Measurements from ENCODE around the gene HAUS5. TPM values are rescaled to one million over a fixed set of nuclear protein-coding genes. Genes with fewer than 3 reads are reported as not detected.

HAUS5 gene
- total RNA-seq, 5 donors from 2014 or later (not counting 1 experiment from before 2014, with no cell fraction given), result 25.5 to 34.1 (median 29.3) TPM

DNA sequence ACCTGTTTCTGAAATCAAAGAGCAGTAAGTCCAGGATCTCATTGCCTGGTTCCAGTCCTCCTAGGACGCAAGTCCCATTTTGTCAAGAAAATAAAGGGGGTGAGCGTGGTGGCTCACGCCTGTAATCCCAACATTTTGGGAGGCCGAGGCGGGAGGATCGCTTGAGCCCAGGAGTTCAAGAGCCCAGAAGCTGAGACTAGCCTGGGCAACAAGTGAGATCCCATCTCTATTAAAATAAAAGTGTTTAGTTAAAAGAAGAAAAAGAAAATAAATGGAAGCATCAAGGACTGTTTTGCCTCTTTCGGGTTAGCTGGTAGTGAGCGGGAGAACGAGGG, 344 bp upstream of the HAUS5 start:
- ATAC-seq (replicated peaks in 1 of 4) (no peak), DNase-seq (peak in 1 of 35 experiments; percentile 22)
- peaks cover 10% of the 10 kb centered on the region for H3K36me3 Mint-ChIP-seq
- Histone ChIP-seq H3K27ac (ENCODE audit: low read length) (peak overlapping the region; percentile 3), H3K4me3 (ENCODE audit: control insufficient read depth in 1 of 2, extremely low read depth in 1 of 2, low read length in 1 of 2) (peak overlapping the region; percentile 36 to 80), H3K4me1 (ENCODE audit: control insufficient read depth in 1 of 2, extremely low read depth in 1 of 2, insufficient read depth in 2 of 2, low read length in 2 of 2) (peaks cover 13 to 37% of the 10 kb centered on the region in 2 experiments), H3K27me3 (replicated peaks in 1 of 2; ENCODE audit: control insufficient read depth in 2 of 2, extremely low read depth in 1 of 2, insufficient read depth in 2 of 2, low read length in 1 of 2) (no peaks in the 10 kb centered on the region), H3K36me3 (ENCODE audit: control insufficient read depth in 2 of 2, extremely low read depth in 1 of 2, insufficient read depth in 1 of 2, low read length in 1 of 2) (peaks cover 1 to 4% of the 10 kb centered on the region in 2 donors), H3K9me3 (no peaks in the 10 kb centered on the region)
- peaks cover 29 to 47% (median 36%) of the 10 kb centered on the region in 3 donors for H3K4me1 Mint-ChIP-seq
- peak overlapping the region; percentile 85 to 86 for H3K27ac Mint-ChIP-seq
- 45% methylated on average over 8 of the region's 9 CpGs for whole genome bisulfite sequencing (ENCODE audit: insufficient coverage)
- ChIA-PET POLR2A (interaction anchor here in 1 of 2 donors (1.3 kb wide), 1 partner anchor 36 kb away, joined by 4 read pairs; the partner anchor contains the start of gene COX6B1), CTCF (interaction anchor here in 1 of 2 donors (1.0 kb wide), 1 partner anchor 36 kb away, joined by 7 read pairs; the partner anchor contains the start of gene COX6B1)
- peaks cover 6 to 10% (median 7%) of the 10 kb centered on the region in 3 donors for H3K9me3 Mint-ChIP-seq
- H3K27me3 Mint-ChIP-seq, result no peaks in the 10 kb centered on the region
- peak overlapping the region; percentile 83 to 88 (median 85) for H3K4me3 Mint-ChIP-seq

DNA sequence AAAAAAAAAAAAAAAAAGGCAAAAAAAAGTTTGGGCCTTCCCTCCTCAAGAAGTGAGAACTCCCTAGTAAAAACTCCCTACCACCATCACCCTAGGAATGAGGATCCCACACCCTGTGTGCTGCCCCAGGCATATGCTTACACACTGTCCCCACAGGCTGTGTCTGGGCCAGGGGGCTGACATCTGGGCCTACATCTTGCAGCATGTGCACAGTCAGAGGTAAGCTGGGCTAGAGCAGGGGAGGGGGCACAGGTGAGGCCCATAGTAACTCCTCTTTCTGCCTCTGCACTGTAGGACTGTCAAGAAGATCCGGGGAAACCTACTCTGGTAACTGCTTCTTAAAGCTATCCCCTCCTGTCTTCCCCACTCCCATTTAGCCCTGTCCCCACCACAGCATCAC, 1.0 kb downstream of the HAUS5 start:
- Histone ChIP-seq H3K27me3 (replicated peaks in 1 of 2; ENCODE audit: control insufficient read depth in 2 of 2, extremely low read depth in 1 of 2, insufficient read depth in 2 of 2, low read length in 1 of 2) (no peaks in the 10 kb centered on the region), H3K4me1 (ENCODE audit: control insufficient read depth in 1 of 2, extremely low read depth in 1 of 2, insufficient read depth in 2 of 2, low read length in 2 of 2) (peaks cover 13 to 37% of the 10 kb centered on the region in 2 experiments), H3K9me3 (no peaks in the 10 kb centered on the region), H3K36me3 (ENCODE audit: control insufficient read depth in 2 of 2, extremely low read depth in 1 of 2, insufficient read depth in 1 of 2, low read length in 1 of 2) (peaks cover 6 to 7% of the 10 kb centered on the region in 2 donors), H3K27ac (ENCODE audit: low read length) (peak overlapping the region; percentile 67), H3K4me3 (ENCODE audit: control insufficient read depth in 1 of 2, extremely low read depth in 1 of 2, low read length in 1 of 2) (no peak overlapping the region)
- peak overlapping the region; percentile 83 to 88 (median 85) for H3K4me3 Mint-ChIP-seq
- CTCF ChIA-PET, result interaction anchor here in 1 of 2 donors (0.6 to 0.7 kb wide), 2 partner anchors 11 to 1757 kb away, joined by 3 read pairs; partner anchors contain the start of gene ZNF527
- 100% methylated on average over 1 of the region's 1 CpG for WGBS (ENCODE audit: insufficient coverage)
- H3K4me1 Mint-ChIP-seq, result peaks cover 26 to 42% (median 32%) of the 10 kb centered on the region in 3 donors
- ATAC-seq (replicated peaks in 1 of 4) (no peak), DNase-seq (no peak)
- no peaks in the 10 kb centered on the region for H3K27me3 Mint-ChIP-seq
- POLR2A ChIA-PET, result interaction anchor here in 1 of 2 donors (0.7 to 1.3 kb wide), 2 partner anchors 35 to 879 kb away, joined by 4 to 8 read pairs; partner anchors contain the start of gene COX6B1
- peaks cover 10% of the 10 kb centered on the region for H3K36me3 Mint-ChIP-seq
- H3K9me3 Mint-ChIP-seq, result peaks cover under 1 to 2% (median 1%) of the 10 kb centered on the region in 3 donors
- no peak overlapping the region for H3K27ac Mint-ChIP-seq

DNA sequence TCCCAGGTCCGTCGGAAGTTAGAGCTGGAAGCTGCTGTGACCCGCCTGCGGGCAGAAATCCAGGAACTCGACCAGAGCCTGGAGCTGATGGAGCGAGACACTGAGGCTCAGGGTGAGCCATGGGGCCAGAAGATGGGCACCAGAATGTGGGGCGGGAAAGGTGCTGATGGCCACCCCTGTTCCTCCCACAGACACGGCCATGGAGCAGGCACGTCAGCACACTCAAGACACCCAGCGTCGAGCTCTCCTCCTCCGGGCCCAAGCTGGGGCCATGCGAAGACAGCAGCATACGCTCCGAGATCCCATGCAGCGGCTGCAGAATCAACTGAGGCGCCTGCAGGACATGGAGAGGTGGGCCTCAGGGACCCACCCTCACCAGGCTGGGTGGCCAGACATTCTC, 2.5 kb downstream of the HAUS5 start:
- H3K9me3 Mint-ChIP-seq, result no peaks in the 10 kb centered on the region
- DNase-seq (no peak), ATAC-seq (replicated peaks in 1 of 4) (no peak)
- no peak overlapping the region for H3K27ac ChIP-seq (ENCODE audit: low read length)
- 96% methylated on average over 17 of the region's 17 CpGs for WGBS (ENCODE audit: insufficient coverage)
- ChIA-PET POLR2A (no interaction called here), CTCF (no interaction called here)
- no peak overlapping the region for H3K4me3 ChIP-seq (ENCODE audit: control insufficient read depth in 1 of 2, extremely low read depth in 1 of 2, low read length in 1 of 2)
- no peak overlapping the region for H3K27ac Mint-ChIP-seq
- H3K4me3 Mint-ChIP-seq, result no peak overlapping the region
- H3K36me3 ChIP-seq (ENCODE audit: control insufficient read depth in 2 of 2, extremely low read depth in 1 of 2, insufficient read depth in 1 of 2, low read length in 1 of 2), result peaks cover 6 to 7% of the 10 kb centered on the region in 2 donors
- no peaks in the 10 kb centered on the region for H3K9me3 ChIP-seq
- H3K4me1 ChIP-seq (ENCODE audit: control insufficient read depth in 1 of 2, extremely low read depth in 1 of 2, insufficient read depth in 2 of 2, low read length in 2 of 2), result peaks cover 6 to 28% of the 10 kb centered on the region in 2 experiments
- H3K4me1 Mint-ChIP-seq, result peaks cover 14 to 31% (median 21%) of the 10 kb centered on the region in 3 donors
- peaks cover 10% of the 10 kb centered on the region for H3K36me3 Mint-ChIP-seq
- H3K27me3 ChIP-seq (replicated peaks in 1 of 2; ENCODE audit: control insufficient read depth in 2 of 2, extremely low read depth in 1 of 2, insufficient read depth in 2 of 2, low read length in 1 of 2), result no peaks in the 10 kb centered on the region
- H3K27me3 Mint-ChIP-seq, result no peaks in the 10 kb centered on the region

DNA sequence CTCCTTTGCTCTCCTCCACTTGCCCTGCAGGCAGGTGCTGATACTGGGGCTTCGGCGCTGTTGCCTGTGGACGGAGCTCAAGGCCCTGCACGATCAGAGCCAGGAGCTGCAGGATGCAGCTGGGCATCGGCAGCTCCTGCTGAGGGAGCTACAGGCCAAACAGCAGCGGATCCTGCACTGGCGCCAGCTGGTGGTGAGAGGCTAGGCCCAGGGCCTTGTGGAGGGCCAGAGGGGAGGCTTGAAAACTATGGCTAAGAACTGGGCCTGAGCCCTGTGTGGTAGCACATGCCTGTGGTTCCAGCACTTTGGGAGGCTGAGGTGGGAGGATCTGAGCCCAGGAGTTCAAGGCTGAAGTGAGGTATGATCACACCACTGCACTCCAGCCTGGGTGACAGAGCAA, 6.3 kb downstream of the HAUS5 start:
- H3K4me1 ChIP-seq (ENCODE audit: control insufficient read depth in 1 of 2, extremely low read depth in 1 of 2, insufficient read depth in 2 of 2, low read length in 2 of 2), result no peaks in the 10 kb centered on the region
- ChIA-PET CTCF (no interaction called here), POLR2A (no interaction called here)
- DNase-seq, result no peak
- Mint-ChIP-seq H3K4me3 (no peak overlapping the region), H3K4me1 (peaks cover 0 to 2% (median 0%) of the 10 kb centered on the region in 3 donors), H3K36me3 (peaks cover 19% of the 10 kb centered on the region), H3K27me3 (no peaks in the 10 kb centered on the region), H3K27ac (no peak overlapping the region), H3K9me3 (no peaks in the 10 kb centered on the region)
- H3K9me3 ChIP-seq, result no peaks in the 10 kb centered on the region
- peaks cover 9 to 12% of the 10 kb centered on the region in 2 donors for H3K36me3 ChIP-seq (ENCODE audit: control insufficient read depth in 2 of 2, extremely low read depth in 1 of 2, insufficient read depth in 1 of 2, low read length in 1 of 2)
- no peaks in the 10 kb centered on the region for H3K27me3 ChIP-seq (replicated peaks in 1 of 2; ENCODE audit: control insufficient read depth in 2 of 2, extremely low read depth in 1 of 2, insufficient read depth in 2 of 2, low read length in 1 of 2)
- WGBS (ENCODE audit: insufficient coverage), result 98% methylated on average over 7 of the region's 7 CpGs
- H3K4me3 ChIP-seq (ENCODE audit: control insufficient read depth in 1 of 2, extremely low read depth in 1 of 2, low read length in 1 of 2), result no peak overlapping the region
- H3K27ac ChIP-seq (ENCODE audit: low read length), result no peak overlapping the region
- no peak for ATAC-seq (replicated peaks in 1 of 4)

DNA sequence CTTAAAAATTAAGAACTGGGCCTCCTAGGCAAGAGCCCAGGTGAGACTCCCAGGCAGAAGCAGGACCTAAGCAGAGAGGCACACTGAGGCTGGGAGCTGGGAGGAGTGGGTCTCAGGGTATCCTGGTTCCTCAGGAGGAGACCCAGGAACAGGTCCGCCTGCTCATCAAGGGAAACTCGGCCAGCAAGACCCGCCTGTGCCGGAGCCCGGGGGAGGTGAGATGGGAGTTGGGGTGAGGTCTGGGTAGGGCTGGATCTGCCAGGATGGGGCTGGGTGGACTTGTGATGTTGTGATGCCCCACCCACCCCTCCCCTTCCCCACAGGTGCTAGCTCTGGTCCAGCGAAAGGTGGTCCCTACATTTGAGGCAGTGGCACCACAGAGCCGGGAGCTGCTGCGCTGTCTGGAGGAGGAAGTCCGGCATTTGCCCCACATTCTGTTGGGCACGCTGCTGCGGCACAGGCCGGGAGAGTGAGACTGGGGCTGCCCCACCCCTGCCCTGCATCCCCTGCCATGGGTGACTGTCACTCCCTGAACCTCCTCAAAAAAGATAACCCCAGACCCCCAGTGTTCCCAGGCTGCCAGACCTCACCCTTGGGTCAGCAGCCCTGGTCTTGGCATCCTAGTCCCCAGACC, 6.9 kb downstream of the HAUS5 start:
- H3K9me3 ChIP-seq, result no peaks in the 10 kb centered on the region
- WGBS (ENCODE audit: insufficient coverage), result 98% methylated on average over 7 of the region's 12 CpGs
- no peaks in the 10 kb centered on the region for H3K4me1 ChIP-seq (ENCODE audit: control insufficient read depth in 1 of 2, extremely low read depth in 1 of 2, insufficient read depth in 2 of 2, low read length in 2 of 2)
- Mint-ChIP-seq H3K27ac (no peak overlapping the region), H3K4me3 (no peak overlapping the region), H3K4me1 (no peaks in the 10 kb centered on the region), H3K27me3 (no peaks in the 10 kb centered on the region), H3K36me3 (peaks cover 19% of the 10 kb centered on the region), H3K9me3 (no peaks in the 10 kb centered on the region)
- POLR2A ChIA-PET, result no interaction called here
- DNase-seq (no peak), ATAC-seq (replicated peaks in 1 of 4) (no peak)
- peaks cover 9 to 12% of the 10 kb centered on the region in 2 donors for H3K36me3 ChIP-seq (ENCODE audit: control insufficient read depth in 2 of 2, extremely low read depth in 1 of 2, insufficient read depth in 1 of 2, low read length in 1 of 2)
- H3K27ac ChIP-seq (ENCODE audit: low read length), result no peak overlapping the region
- CTCF ChIA-PET, result no interaction called here
- no peak overlapping the region for H3K4me3 ChIP-seq (ENCODE audit: control insufficient read depth in 1 of 2, extremely low read depth in 1 of 2, low read length in 1 of 2)
- H3K27me3 ChIP-seq (replicated peaks in 1 of 2; ENCODE audit: control insufficient read depth in 2 of 2, extremely low read depth in 1 of 2, insufficient read depth in 2 of 2, low read length in 1 of 2), result no peaks in the 10 kb centered on the region

DNA sequence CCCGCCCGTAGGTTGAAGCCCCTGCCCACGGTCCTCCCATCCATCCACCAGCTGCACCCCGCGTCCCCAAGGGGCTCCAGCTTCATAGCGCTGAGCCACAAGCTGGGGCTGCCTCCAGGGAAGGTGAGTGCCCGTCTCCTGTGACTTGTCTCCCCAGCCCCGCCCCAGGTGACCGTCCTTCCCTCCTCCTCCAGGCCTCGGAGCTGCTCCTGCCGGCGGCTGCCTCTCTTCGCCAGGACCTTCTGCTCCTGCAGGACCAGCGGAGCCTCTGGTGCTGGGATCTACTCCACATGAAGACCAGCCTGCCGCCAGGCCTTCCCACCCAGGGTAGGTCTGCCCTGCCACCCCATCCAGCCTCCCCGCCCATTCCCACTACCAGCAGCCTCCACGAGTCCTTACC, 7.5 kb downstream of the HAUS5 start:
- Histone ChIP-seq H3K27me3 (replicated peaks in 1 of 2; ENCODE audit: control insufficient read depth in 2 of 2, extremely low read depth in 1 of 2, insufficient read depth in 2 of 2, low read length in 1 of 2) (no peaks in the 10 kb centered on the region), H3K36me3 (ENCODE audit: control insufficient read depth in 2 of 2, extremely low read depth in 1 of 2, insufficient read depth in 1 of 2, low read length in 1 of 2) (peaks cover 9 to 12% of the 10 kb centered on the region in 2 donors), H3K4me3 (ENCODE audit: control insufficient read depth in 1 of 2, extremely low read depth in 1 of 2, low read length in 1 of 2) (no peak overlapping the region), H3K27ac (ENCODE audit: low read length) (no peak overlapping the region), H3K9me3 (no peaks in the 10 kb centered on the region), H3K4me1 (ENCODE audit: control insufficient read depth in 1 of 2, extremely low read depth in 1 of 2, insufficient read depth in 2 of 2, low read length in 2 of 2) (no peaks in the 10 kb centered on the region)
- Mint-ChIP-seq H3K27me3 (no peaks in the 10 kb centered on the region), H3K4me3 (no peak overlapping the region), H3K36me3 (peaks cover 19% of the 10 kb centered on the region), H3K9me3 (no peaks in the 10 kb centered on the region), H3K27ac (no peak overlapping the region), H3K4me1 (no peaks in the 10 kb centered on the region)
- ChIA-PET CTCF (no interaction called here), POLR2A (no interaction called here)
- 99% methylated on average over 14 of the region's 17 CpGs for WGBS (ENCODE audit: insufficient coverage)
- DNase-seq, result no peak
- no peak for ATAC-seq (replicated peaks in 1 of 4)
